CD4-positive, alpha-beta T cell treated with Interleukin-12 subunit alpha and Interleukin-12 subunit beta, for 1 hour (primary cell): ENCODE data around the gene ZNF684.
A peak's percentile ranks its signal among the peaks of the same experiment; 100 is the strongest.
"Not testable (repeated sequence)": the region's sequence is repeated elsewhere in the genome, so short reads cannot be mapped to it uniquely, and the experiment has no call there.

Source experiments
- DNase-seq: peaks from one replicate; pipeline ENCODE4 v3.0.0-alpha.2; 2020

The ZNF684 gene

DNA sequence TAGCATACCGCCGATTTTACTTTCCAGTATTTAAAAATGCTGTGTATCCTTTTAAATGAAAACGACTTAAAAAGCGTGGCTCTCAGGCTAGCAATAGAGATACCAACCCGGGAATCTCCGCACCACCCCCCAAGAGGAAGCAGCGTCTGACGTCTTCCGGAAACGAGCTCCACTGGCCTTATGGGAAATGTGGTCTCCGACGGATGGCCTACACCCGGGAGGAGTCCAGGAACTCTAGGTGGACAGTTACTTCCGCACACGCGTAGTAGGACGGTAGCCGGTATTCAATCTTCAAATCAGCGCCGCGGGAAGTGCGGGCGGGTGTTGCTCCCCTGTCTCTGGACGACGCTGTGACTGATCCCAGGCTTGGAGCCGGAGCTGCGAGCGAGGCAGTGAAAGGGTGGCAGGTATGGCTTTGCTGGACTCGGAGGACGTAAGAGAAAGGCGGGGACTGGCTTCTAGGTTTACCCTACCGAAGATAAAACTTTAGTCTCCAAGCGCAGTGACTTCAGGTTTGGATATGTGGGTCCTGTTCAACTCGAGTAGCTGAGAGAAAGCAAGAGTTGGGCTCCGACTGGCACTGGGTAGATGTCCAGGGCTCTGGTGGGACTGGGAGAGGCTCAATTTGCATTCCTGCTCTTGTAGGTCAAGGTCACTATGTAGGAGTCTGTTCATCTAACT is at the start of gene ZNF684:
TSS of gene ZNF684 (plus strand) at position 257 of the 681 bp plus-strand sequence. CDS start 1,530 bp downstream, outside the sequence.
- peak; percentile 90 for DNase-seq

DNA sequence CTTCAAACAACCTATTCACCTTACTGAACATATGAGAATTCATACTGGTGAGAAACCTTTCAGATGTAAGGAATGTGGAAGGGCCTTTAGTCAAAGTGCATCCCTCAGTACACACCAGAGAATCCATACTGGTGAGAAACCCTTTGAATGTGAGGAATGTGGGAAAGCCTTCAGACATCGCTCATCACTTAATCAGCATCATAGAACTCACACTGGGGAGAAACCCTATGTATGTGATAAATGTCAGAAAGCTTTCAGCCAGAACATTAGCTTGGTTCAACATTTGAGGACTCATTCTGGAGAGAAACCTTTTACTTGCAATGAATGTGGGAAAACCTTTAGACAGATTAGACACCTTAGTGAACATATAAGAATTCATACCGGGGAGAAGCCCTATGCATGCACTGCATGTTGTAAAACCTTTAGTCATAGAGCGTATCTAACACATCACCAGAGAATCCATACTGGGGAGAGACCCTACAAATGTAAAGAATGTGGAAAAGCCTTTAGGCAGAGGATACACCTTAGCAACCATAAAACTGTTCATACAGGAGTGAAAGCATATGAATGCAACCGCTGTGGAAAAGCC is 36.0 kb upstream of the ZNF684 start:
- no peak for DNase-seq

DNA sequence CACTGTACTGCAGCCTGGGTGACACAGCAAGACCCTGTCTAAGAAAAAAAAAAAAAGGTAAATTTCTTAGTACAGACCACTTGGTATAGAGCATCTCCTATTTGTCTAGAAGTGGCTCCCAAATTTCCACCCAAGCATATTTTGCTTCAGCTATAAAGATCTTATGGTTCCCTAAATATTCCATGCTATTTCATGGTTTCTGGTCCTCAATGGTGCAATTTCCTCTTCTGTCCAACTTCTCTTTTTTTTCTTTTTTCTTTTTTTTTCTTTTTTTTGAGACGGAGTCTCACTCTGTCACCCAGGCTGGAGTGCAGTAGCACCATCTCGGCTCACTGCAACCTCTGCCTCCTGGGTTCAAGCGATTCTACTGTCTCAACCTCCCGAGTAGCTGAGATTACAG is 28.8 kb upstream of the ZNF684 start:
- DNase-seq = not testable (repeated sequence)

DNA sequence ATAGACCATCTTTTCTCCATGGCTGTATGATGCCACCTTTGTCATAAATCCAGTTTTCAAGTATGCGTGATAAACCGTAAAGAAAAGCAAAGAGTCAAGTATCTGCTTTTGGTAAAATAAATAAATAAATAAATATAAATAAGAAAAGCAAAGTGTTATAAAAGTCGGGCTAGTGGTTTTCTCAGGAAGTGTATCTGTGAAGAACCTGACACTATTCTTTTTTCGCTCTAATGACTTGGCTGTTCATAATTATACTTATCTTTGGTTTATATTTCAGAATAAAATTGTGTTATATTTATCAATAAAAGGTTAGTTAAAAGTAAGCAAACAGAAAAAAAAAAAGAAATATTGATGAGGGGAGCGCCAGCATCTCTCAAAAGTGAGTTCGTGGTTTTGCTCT is 23.5 kb upstream of the ZNF684 start:
- DNase-seq = no peak

DNA sequence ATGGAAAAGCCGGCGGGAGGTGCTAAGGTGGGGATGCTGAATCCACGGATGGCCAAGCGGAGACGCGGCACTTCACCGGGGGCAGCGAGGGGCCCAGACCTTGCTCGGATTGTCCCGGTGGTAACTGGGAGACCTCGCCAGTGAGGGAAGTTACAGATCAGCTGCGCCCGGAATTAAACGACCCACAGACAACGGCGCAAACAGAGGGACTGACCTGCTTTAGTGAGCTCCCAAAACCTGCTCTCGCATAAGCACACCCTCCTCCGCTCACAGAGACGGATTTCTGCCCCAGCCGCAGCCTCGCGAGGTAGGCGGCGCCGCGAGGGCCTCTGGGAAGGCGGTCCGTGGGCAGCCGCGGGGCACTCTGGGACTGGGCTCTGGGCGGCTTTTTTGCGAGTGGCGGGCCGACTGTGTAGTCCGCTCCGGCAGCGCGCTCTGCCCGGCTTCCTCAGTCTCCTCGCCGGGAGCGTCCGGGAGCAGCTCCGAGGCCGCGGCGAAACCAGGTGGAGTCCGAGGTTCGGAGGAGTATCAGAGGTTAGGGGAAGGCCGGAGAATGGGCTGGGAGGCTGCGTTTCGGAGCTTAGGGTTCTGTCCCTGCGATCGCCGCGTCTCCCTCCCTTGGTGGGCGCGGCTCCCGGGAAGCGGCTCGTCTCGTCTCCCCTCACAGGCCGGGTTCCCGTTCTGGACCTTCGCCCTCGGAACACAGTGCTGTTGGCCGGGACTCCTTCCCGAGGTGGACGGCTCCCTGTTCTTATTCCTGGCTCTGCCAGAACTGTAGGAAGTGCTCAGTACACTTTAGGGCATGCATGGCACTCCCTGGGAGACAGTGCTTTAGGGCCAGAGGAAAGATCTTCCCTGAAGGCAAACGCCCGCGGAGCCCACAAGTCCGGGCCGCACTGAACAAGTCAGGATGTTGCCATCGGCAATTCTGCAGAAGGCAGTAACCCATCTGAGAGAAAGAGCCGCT is 22.8 kb upstream of the ZNF684 start, which contains the start of gene EXO5:
TSS of gene EXO5 (plus strand) at position 393 of the 967 bp plus-strand sequence. CDS start 5,778 bp downstream, outside the sequence.
- DNase-seq = peak; percentile 83

DNA sequence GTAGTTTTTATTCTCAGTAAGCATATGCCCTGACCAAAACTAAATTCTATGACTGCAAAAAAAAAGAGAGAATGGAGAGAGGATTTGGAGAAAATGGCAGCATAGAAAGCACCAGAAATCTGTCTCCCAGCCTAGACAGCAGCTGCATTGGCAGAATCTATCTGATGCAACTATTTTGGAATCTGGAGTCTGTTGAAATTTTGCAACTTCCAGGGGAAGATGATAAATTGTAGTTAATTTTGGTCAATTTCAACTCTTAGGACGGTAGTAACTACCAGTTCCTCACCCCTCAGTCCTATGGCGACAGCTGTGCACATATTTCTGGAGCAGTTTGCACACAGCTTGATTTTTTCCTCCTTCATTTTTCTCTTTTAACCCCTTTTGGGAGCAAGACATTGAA is 11.9 kb upstream of the ZNF684 start:
- DNase-seq = no peak

DNA sequence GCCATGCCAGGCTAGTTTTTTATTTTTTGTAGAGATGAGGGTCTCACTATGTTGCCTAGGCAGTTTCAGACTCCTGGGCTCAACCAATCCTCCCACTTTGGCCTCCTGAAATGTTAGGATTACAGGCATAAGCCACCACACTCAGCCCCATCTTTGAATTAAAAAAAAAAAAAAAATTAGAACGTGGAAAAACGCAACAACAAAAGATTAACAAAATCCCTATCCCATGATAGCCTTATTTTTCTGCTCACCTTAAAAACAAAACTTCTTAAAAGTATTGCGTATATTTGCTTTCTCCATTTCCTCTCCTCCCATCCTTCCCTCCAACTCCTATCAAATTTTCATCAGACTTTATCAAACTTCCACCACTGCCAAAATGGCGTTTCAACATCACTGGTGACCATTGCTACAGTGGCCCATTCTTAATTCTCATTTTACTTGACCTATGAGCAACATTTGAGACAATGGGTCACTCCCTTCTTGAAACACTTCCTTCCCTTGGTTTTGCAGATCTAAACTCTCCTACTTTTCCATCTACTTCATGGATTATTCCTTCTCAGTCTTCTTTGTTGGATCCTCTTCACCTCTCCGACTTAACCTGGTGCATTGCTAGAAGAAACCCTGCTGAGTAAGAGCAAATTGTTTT is 579 bp upstream of the ZNF684 start:
- DNase-seq = no peak

DNA sequence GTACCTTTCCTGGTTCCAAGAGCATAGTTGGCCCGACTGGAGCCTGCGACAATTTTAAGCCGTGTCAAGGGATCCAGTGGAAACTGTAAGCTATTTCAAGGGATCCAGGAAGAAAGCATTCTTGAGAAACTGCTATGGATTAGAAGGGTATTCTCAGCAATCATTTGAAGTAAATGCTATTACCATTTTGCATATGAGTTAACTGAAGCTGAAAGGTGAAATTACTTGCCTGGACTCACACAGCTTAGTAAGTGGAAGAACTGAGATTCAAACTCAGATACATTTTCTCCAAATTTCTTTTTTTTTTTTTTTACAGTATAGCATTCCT is 589 bp downstream of the ZNF684 start:
- DNase-seq = no peak

DNA sequence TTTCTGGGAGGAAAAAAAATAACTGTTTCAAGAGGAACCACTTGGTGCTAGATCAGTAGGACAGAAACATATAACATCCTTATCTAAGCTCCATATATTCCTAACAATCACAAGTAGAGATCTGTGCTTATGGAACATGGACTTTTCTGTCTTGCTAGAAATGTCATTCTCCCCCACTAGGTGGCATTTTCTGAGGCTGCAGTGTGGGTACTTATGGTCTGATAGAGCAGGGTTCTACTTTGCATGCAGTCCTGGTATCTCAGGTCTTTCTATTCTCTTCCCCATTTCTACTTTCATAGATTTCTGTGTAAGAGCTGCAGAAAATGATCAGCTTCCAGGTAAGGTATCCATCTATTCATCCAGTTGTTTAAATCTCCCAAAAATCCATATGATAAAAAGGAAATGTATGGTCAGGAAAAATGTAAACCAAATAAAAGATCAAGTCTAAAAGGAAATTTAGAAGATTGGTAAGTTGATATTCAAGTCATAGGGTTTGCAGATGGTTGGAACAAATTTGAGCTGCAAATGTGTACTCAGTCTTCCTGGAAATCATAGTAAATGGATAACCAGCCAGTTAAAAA is 1.5 kb downstream of the ZNF684 start:
- DNase-seq = peak; percentile 50

DNA sequence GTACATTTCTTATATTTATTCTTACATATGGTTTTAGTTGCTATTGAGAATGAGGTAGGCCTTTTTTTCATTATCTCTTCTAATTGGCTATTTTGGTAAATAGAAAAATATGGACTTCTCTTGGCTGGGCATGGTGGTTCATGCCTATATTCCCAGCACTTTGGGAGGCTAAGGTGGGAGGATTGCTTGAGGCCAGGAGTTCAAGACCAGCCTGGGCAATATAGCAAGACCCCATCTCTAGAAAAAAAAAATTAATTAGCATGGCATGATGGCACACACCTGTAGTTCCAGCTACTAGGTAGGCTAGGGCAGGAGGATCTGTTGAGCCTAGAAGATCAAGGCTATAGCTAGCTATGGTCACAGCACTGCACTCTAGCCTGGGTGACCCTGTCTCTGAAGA is 3.2 kb downstream of the ZNF684 start:
- DNase-seq = no peak

DNA sequence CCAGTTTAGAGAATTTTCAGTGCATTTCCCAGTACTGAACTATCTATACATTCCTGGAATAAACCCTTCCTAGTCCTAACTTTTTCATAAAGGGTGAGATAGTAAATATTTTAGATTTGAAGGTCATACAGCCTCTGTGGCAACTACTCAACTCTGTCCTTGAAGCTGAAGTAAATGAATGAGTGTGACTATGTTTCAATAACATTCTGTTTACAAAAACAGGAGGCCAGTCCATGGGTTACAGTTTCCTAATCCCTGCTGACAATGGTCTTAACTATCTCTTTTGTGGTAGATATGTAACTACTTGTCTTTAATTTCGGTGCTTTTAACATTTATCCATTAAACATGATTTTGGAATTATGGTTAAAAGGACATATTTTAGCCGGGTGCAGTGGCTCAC is 4.3 kb downstream of the ZNF684 start:
- DNase-seq = no peak

DNA sequence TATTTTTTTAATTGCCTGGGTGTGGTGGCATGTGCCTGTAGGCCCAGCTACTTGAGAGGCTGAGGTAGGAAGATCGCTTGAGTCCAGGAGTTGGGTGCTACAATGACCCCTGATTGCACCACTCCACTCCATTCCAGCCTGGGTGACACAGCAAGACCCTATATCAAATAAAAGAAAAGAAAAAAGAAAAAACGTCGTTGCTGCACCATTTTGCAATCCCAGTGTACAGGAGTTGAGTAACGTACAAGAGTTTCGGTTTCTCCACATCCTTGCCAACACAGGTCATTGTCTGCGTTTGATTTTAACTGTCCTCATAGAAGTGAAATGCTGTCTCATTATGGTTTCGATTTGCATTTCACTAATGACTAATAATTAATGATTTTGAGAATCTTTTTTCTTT is 7.9 kb downstream of the ZNF684 start:
- no peak for DNase-seq

DNA sequence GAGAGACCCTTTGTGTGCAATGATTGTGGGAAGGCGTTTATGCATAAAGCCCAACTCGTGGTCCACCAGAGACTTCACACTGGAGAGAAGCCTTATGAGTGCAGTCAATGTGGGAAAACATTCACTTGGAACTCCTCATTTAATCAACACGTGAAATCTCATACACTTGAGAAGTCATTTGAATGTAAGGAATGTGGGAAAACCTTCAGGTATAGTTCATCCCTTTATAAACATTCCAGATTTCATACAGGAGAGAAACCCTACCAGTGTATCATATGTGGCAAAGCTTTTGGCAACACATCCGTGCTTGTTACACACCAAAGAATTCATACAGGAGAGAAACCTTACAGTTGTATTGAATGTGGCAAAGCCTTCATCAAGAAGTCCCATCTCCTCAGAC is 15.5 kb downstream of the ZNF684 start:
- no peak for DNase-seq

DNA sequence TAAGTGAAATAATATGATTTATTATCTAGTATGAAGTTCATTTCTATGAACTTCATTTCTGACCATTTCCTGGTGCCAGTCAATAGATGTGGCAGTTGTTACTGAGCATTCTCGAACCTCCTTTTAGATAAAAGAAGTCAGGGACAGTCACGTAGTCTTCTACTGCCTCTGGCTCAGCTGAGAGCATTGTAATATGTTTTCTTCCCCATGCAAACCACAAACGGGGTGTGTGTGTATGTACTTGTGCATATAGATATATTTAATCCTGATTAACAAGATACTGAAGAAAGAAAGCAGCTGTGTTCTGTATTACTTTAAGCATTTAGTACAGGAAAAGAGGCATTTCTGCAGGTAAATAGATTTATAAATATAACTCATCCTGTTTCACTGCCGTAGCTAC is 21.6 kb downstream of the ZNF684 start:
- no peak for DNase-seq

DNA sequence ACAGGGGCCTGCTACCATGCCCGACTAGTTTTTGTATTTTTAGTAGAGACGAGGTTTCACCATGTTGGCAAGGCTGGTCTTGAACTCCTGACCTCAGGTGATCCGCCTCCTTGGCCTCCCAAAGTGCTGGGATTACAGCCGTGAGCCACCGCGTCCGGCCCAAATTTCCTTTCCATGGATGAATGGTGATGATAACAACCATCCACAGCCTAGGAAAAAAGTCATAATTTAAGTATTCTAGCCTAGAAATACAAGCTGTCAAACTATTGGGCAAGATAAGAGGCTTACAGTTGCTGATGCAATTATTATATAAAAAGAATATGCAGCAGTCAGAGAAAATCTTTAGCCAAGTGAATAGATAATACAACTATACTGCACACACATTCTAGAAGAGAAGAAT is 23.4 kb downstream of the ZNF684 start:
- not testable (repeated sequence) for DNase-seq

DNA sequence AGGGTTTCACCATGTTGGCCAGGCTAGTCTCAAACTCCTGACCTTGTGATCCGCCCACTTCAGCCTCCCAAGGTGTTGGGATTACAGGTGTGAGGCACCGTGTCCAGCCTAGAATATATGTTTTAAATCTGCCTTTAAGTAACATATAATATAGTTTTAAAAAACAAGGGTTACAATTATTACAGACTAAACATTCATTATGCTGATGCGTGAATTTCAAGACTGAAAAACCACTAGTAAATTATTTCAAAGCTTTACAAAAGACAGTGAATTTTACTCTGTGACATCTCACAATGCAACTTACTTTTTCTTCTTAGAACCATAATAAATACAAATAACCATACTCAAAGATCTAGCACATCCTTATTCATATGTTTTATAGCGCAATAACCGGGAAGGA is 24.7 kb downstream of the ZNF684 start:
- no peak for DNase-seq

DNA sequence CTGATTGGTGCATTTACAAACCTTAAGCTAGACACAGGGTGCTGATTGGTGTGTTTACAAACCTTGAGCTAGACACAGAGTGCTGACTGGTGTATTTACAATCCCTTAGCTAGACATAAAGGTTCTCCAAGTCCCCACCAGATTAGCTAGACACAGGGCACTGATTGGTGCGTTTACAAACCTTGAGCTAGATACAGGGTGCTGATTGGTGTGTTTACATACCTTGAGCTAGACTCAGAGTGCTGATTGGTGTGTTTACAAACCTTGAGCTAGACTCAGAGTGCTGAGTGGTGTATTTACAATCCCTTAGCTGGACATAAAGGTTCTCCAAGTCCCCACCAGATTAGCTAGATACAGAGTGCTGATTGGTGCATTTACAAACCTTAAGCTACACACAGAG is 26.8 kb downstream of the ZNF684 start:
- not testable (repeated sequence) for DNase-seq

DNA sequence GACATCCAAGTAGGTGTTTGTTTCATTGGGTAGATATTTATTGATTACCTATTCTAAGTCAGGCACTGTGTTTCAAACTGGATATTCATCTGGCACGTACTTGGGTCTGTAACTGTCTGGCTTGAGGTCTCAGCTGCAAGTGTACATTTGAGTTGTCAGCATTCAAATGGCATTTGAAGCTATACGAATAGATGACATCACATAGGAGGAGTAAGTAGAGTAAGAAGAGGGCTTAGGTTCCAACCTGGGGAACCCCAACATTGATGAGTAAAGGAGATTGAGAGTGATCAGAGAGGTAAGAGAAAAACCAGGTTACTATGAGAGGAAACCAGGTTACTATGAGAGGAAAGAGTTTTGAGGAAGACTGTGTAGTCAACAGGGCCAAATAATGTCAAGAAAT is 30.7 kb downstream of the ZNF684 start:
- no peak for DNase-seq

DNA sequence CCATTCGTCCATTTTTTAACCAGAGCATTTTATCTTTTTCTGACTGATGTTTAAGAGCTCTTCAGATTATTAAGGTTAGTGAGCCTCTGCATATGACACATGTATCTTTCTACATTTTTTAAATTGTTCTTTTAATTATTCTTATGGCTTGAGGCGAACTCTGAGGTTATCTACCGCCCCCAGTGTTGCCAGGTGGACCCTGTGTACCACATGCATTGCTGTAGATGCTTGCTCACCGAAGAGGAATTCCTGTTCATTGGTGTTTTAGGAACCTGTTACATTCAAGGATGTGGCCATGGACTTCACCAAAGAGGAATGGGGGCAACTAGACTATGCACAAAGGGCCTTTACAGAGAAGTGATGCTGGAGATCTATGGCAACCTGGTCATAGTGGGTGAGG is 31.8 kb downstream of the ZNF684 start:
- DNase-seq = no peak

DNA sequence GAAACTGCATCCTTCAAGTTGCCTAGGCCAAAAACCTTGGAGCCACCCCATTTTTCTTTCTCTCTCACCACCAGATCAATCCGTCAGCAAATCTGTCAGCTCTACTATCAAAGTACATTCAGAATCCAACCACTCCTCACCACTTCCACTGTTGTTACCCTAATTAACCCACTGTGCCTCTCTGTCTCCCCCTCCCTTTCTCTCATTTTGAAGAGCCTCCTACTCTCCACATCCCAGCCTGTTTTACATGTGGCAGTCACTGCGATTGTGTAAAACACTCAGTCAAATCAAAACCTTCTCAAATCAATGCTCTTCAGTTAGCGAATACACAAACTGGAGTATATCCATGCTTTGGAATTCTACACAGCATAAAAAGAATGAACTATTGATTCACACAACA is 33.1 kb downstream of the ZNF684 start:
- no peak for DNase-seq

DNA sequence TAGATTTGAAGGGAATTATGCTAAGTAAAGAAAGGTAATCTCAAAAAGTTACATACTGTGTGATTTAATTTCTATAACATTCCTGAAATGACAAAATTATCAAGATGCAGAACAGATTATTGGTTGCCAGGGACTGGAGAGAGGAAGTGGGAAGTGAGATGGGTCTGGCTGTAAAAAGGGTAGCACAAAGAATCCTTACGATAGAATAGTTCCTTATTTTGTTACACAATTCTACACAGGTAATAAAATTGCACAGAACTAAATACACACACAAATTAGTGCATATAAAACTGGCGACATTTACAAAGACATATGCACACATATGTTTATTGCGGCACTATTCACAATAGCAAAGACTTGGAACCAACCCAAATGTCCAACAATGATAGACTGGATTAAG is 33.5 kb downstream of the ZNF684 start:
- no peak for DNase-seq

DNA sequence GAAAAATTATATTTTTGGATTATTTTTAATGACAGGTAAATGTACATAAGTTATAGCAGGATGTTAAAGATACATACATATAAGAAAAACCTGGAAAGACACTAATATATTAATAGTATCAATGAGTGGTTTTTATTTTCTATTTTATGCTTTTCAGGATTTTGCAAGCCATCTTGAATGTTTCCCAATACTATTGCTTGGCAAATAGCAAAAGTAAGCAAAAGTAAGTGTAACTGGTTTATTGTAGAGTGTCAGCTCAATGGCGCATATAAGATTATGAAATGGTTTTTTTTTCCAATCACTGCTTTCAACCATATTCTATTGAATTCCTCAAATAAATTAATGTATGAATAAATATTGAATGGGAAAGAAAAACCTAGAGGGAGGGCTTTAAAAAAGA is 36.4 kb downstream of the ZNF684 start:
- DNase-seq = no peak

DNA sequence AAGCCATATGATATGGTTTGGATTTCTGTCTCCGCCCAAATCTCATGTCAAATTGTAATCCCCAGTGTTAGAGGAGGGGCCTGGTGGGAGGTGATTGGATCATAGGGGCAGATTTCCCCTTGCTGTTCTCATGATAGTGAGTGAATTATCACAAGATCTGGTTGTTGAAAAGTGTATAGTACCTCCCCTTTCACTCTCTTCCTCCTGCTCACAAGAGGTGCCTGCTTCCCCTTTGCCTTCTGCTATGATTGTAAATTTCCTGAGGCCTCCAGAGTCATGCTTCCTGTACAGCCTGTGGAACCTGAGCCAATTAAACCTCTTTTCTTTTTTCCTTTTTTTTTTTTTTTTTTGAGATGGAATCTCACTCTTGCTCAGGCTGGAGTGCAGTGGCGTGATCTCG is 43.4 kb downstream of the ZNF684 start:
- peak; percentile 5 for DNase-seq
